GM10847 (cell line): ENCODE results near the gene SPINT1.

ENCODE experiments used
- POLR2A ChIP-seq: IDR thresholded peaks from 2 replicates; pipeline ENCODE4 v1.6.1; 2011; ENCODE audit not compliant: insufficient read length; ENCODE audit errors: extremely low read depth

SPINT1 gene

GRCh38 chr15:40823572-40824343 lies 20.1 kb upstream of the SPINT1 start:
- no peak for TF ChIP-seq POLR2A

GRCh38 chr15:40825661-40826422 lies 18.0 kb upstream of the SPINT1 start:
- no peak for TF ChIP-seq POLR2A

GRCh38 chr15:40826423-40827075 lies 17.3 kb upstream of the SPINT1 start:
- TF ChIP-seq POLR2A, result no peak

- no peak for TF ChIP-seq POLR2A
These were observed 15.3 kb upstream of the SPINT1 start, which contains the start of gene PPP1R14D for GRCh38 chr15:40828447-40829036. Gene PPP1R14D, minus strand, starts transcription at chr15:40828708. Its CDS starts 67 bp downstream, at chr15:40828641.

- TF ChIP-seq POLR2A, result no peak
These were observed 14.7 kb upstream of the SPINT1 start for GRCh38 chr15:40829115-40829514.

- no peak for TF ChIP-seq POLR2A
These were observed 13.0 kb upstream of the SPINT1 start for GRCh38 chr15:40830884-40831283.

GRCh38 chr15:40831861-40832260 lies 12.0 kb upstream of the SPINT1 start:
- TF ChIP-seq POLR2A, result no peak

- TF ChIP-seq POLR2A, result no peak
These were observed 10.9 kb upstream of the SPINT1 start for GRCh38 chr15:40832903-40833302.

GRCh38 chr15:40836020-40836419 lies 7.8 kb upstream of the SPINT1 start:
- no peak for TF ChIP-seq POLR2A

- TF ChIP-seq POLR2A, result no peak
These were observed 5.1 kb upstream of the SPINT1 start for GRCh38 chr15:40838756-40839155.

GRCh38 chr15:40841741-40842140 lies 2.1 kb upstream of the SPINT1 start:
- TF ChIP-seq POLR2A, result no peak

- TF ChIP-seq POLR2A, result no peak
These were observed 475 bp upstream of the SPINT1 start for GRCh38 chr15:40843261-40843884.

- no peak for TF ChIP-seq POLR2A
These were observed 815 bp downstream of the SPINT1 start for GRCh38 chr15:40844696-40845030.

- TF ChIP-seq POLR2A, result no peak
These were observed 1.2 kb downstream of the SPINT1 start for GRCh38 chr15:40845036-40845435.

- no peak for TF ChIP-seq POLR2A
These were observed 1.9 kb downstream of the SPINT1 start for GRCh38 chr15:40845511-40846284.

GRCh38 chr15:40846841-40847222 lies 3.0 kb downstream of the SPINT1 start:
- TF ChIP-seq POLR2A, result no peak
